HG02798 (cell line): ENCODE results near the gene IGHMBP2.

Experiments
- ATAC-seq: cut with Tn5 transposase; IDR thresholded peaks from one replicate; pipeline ENCODE4 v1.9.1; 2021; ENCODE audit warnings: mild to moderate bottlenecking; ENCODE audit not compliant: unreplicated experiment, poor library complexity

Gene IGHMBP2

DNA sequence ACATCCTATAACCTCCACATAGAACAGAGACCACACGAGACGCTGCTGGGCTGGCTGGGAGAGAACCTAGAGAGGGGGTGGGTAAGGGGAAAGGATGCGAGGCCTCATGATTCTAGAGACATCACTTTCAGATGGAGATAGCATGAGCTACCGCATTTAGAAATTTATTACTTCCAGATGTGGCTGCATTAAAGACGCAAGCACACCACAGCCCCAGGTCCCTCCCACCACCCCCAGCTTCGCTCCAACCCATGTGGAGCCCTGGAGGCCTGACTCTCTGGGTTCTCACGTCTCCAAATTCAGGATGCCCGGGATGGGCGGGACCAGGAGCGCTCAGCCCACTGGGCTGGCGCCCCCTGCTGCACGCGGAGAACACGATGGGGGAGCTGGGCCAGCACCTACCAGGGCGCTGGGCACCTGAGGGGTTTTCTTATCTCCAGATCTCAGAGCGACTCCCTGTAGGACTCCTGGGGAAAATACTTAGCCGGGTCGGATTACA lies 13.7 kb upstream of the IGHMBP2 start:
- no peak for ATAC-seq

DNA sequence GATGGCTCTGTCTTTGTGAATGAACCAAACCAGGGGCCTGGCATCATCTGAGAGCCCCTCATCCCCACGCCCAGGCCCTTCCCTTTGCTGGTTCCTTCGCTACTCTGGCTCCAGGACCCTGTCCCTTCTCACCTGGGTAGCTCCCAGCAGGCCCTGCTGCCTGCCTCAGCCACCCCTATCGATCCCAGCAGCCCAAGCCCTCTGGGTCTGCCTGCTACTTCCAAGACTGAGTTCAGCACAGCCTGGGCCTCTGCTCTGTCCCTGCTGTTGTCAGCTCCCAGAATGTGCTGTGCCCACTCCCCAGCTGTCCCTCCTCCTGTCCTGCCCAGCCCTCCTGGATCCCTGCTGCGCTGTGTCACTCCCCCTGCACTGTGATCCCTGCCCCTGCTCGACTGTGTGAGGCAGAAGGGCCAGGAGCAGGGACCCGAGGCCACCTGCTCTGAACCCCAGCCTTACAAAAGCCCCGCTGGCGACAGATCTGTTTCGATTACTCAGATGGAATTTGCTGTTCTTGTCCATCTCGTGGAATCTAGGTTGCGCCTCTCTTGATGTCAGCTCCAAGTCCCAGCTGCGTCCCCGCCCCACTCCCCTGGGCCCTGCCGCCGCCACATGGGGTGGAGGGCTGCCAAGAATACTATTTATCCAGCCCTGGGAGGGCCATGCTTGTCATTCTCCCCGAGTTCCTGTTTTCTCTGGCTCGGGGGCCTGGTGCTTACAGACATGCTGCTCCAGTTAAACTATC lies 13.0 kb upstream of the IGHMBP2 start:
- ATAC-seq, result no peak

DNA sequence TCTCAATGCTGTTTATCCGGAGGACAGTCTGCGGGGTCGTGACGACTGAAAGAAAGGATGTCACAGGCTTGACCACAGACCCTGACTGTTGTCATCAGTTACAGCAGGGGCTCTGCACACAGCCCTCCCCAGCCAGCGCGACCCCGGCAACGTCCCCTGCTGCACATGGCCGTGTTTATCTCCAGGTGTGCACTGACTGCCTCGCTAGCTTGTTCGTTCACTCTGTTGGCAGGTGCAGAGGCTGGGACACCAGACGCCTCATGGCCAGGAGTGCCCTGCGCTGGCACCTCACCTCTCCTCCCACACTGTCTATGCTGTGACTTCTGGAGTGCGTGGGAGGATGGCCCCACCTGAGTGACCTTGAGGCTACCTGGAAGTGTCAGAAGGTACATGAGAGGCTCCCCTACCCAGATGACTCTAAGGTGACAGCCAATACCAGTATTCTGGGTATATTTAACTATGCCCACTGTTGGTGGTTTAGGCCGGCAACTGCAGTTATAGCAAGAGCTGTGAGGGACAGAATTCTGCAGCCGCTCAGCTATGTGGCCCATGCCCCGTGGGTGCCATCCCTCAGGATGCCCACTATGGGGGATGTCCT lies 12.2 kb upstream of the IGHMBP2 start:
- no peak for ATAC-seq

DNA sequence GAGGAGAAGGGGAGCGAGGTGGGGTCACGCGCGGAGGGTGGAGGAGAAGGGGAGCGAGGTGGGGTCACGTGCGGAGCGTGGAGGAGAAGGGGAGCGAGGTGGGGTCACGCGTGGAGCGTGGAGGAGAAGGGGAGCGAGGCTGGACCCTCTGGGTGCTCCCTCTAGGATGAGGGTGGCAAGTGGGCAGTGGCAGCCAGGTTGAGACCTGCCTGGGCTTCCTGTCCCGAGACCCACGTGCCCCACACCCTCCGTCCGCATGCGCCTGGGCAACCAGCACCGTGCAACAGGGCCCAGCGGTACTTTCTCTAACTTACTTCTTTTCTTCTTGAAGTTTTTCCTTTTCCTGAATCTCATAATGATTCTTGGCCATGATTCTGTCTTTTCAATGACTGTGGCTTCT lies 11.1 kb upstream of the IGHMBP2 start:
- ATAC-seq, result no peak

DNA sequence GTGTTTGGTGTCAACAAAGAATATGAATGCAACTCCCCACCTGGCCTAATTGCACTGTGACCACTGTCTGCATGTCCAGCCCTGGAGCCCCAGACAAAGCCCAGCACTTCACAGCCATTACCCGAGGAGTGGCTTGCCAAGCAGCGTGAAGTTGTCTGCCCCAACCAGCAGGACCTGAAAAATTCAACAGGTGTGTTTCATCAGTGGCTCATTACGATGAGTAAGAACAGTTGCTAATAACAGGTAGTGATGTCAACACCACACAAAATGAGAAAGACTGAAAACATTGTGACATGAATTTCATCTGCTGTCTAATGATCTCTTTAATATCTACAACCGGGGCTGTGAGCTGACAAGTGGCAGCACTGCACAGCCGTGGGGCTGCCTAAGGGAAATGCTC lies 10.4 kb upstream of the IGHMBP2 start:
- ATAC-seq, result no peak

DNA sequence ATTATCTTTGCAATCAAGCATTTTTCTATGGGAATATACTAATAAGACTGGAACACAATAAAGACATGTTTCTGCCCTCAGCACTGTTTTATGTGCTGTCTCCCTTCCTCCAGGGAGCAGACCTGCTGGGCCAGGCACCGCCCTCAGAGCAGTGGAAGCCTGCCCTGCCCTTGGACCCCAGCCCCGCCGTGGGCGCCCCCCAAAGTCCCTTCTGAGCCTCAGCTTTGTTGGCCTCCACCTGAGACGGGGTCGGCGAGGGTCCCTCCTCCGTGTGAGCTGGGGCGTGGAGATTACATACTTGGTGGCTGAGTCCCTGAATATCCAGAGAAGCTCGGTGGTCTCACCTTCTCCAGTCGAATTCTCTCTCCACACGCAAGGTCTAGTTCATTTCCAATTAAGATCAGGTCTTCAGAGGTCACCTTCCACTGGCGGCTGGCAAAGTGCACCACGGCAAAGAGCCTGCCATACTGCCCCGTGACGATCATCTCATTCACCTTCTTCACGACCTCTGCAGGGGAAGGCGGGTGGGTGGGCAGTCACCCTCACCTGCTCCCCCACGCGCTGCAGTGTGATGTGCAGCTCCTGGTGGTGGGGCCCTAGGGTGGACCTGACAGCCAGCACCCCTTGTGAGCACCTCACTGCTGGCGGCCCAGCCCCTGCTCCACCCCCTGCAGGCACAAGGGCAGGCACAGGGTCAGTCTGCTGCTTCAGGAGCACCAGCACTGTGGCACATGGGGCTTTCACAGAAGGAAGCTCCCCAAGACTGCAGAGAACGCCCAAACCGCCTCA lies 7.3 kb upstream of the IGHMBP2 start:
- no peak for ATAC-seq

DNA sequence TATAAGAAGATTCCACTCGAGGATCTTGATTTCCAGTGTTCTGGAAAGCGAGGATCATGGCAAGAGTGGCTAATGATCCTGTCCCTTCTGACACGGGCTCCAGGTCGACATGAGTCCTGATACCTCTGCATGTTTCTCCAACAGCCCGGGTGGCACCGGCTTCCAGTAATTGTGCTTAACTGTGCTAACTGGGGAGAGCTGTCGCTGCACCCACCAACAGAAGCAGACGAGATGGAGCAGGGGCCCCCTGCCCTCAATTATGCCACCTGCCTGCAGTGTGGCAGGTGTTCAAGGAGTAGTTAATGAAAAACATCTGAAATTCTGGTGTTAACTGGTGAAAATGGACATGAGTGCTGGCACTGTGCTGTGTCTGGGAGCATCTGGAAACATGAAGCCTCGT lies 6.2 kb upstream of the IGHMBP2 start:
- no peak for ATAC-seq

DNA sequence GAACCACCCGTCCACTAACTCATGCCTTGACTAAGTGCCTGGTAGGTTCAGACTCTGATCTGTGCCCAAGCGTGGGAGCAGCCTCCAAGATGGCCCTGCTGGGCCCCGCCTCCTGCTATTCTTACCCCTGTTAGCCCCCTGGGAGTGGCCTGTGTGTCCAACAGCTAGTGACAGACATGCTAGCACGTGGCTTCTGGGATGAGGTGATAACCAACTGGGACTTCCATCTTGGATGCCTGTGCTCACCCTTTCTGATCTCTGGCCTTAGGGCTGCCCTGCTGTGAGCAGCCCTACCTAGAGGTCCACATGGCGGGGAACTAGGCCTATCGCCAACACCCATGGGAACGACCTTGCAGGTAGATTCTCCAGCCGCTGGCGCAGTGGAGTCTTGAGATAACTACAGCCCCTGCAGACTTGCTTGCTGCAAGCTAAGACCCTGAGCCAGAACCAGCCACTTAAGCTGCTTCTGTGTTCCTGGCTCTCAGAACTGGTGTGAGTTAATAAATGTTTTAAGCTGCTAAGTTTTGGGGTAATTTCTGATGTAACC lies 2.8 kb upstream of the IGHMBP2 start:
- ATAC-seq, result no peak

DNA sequence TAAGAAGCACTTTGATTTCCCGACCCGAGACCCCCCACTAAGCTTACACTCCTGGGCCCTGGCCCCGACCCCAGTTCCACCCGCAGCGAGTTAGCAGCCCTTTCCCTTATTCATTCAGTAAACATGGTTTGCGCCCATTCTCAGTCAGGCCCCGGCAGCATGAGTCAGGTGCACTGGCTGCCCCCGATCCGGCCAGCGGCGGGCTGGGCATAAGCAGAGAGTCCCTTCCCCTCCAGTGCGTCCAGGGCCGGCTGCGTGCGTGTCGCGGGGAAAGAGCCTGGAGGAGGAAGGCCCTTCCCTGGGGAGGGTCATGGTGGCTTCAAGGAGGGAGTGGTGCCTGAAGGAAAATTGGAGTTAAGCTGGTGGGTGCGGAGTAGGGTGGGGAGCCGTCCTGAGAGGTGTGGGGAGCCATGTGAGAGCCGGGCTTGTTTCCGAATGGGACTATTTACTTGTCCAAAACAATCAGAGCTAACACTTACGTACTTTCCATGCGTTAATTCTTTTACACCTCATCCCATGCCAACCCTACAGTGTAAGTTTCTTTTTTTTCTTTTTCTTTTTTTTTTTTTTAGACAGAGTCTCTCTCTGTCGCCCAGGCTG lies 657 bp downstream of the IGHMBP2 start:
- peak; percentile 22 for ATAC-seq

DNA sequence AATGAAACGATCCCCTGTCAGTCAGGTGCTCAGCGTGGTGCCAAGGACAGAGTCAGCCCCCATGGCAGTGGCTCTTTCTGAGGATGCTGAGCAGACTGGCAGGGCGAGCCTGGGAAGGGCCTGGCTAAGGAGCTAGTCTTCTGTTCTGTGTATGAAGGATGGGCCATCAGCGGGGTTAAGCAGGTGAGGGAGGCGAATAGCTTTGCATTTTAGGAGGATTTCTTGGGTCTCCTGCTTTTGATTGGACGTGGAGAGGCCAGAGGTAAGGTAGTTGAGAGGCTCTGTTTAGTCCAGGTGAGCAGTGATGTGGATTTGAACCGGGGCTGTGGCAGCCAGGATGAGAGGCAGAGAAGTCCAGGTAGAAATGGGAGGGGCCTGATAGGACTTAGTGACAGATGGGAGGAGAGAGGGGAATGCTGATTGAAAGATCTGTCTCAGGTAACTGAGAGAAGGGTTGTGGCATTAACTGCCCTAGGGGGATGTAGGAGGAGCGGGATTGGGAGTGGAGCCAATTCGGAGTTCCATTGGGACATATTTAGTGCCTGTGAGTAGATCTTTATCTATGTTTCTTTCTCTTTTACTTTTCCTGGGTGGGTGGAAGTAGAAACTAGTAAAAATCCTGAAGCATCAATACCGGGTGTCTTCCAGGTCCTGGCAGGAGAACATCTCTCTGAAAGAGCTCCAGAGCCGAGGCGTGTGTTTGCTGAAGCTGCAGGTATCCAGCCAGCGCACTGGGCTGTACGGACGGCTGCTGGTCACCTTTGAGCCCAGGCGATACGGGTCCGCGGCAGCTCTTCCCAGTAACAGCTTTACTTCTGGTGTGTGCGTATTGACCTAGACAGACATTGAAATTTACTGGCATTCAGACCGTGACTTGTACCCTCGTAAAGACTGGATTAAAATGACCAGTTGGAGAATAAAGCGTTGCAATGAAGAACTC lies 2.0 kb downstream of the IGHMBP2 start:
- no peak for ATAC-seq

DNA sequence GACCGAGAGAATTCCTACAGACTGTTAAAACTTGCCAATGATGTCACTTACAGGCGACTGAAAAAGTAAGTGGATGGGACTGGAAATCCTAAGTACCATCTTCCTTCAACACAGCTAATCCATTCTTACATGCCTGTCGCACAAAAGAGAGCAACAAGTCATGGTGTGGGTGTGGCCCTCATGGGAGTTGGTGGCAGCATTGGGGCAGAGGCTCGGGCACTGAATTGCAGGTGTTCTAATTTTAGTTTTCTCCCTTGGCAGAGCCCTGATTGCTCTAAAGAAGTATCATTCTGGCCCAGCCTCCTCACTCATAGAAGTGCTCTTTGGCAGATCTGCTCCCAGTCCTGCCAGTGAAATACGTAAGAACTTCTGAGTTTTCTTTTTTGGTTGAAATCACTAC lies 4.6 kb downstream of the IGHMBP2 start:
- ATAC-seq, result no peak

DNA sequence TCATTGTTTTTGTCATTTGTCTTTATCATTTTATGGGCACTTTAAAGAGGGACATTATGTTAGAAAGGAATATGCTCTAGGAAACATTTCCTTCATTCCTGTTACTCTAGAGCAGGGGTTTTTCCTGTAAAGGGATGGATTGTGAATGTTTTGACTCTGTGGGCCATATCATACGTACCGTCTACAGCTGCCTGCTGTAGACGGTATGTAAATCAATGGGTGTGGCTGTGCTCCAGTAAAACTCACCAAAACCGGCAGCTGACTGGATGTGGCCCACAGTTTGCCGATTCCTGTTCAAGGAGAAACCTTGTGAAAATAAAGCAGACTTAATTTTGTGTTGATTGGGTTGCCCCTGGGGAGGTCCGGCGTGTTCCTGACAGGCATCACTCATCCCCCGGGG lies 7.3 kb downstream of the IGHMBP2 start:
- ATAC-seq, result no peak

DNA sequence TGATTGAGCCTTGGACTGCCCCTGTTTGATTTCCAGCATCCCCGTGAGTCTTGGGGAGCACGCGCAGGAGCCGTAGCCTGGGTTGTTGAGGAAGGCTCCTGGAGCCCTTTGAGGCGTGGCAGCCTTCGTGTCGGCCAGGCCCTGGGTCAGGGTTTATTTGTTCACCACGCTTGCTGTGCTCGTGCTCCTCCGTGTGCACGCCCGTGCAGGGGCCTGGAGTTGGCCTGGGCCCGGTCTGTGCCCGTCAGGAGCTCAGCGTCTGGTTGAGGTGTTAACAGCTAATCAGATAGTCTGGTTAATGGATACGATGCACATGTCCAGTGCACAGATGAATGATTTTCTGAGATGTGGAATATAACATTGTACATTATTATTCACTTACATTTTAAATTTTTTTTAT lies 8.0 kb downstream of the IGHMBP2 start:
- no peak for ATAC-seq

DNA sequence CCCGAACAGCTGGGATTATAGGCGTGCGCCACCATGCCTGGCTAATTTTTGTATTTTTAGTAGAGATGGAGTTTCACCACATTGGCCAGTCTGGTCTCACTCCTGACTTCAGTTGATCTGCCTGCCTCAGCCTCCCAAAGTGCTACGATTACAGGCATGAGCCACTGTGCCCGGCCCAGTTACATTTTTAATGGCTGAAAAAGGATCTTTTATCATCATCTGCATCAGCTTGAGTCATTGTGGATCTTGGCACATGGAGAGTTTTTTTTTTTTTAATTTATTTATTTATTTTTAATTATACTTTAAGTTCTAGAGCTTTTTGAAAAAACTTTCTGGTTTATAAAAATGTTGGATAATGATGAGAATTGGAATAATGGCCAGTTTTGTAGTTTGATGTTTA lies 8.6 kb downstream of the IGHMBP2 start:
- no peak for ATAC-seq

DNA sequence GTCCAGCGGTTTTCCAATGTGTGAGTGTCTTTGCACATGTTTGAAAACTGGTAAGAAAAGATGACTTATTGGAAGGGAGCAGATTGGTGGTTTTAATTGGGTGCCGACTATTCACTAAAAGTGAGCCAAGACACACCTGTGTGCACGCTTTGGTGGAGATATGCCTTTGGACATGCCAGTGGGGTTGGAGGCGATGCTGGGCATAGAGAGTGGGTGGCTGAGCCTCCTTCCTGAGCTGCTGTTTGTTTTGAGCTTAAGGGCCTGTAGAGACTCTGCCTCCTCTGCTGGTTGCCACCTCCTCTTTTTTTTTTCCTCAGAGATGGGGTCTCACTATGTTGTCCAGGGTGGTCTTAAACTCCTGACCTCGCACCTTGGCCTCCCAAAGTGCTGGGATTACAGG lies 9.5 kb downstream of the IGHMBP2 start:
- no peak for ATAC-seq

DNA sequence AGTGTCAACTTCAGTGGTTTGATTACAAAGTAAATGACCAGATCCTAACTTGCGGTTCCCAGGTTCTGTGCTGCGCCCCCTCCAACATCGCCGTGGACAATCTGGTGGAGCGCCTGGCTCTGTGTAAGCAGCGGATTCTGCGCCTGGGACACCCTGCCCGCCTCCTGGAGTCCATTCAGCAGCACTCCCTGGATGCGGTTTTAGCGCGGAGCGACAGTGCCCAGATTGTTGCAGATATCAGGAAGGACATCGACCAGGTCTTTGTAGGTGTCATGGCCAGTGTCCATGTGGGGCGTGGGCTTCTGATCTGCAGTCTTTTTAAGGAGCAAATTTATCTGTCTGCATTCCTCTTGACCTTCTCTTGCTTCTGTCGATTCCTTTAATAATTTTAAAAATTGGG lies 11.1 kb downstream of the IGHMBP2 start:
- ATAC-seq, result no peak

DNA sequence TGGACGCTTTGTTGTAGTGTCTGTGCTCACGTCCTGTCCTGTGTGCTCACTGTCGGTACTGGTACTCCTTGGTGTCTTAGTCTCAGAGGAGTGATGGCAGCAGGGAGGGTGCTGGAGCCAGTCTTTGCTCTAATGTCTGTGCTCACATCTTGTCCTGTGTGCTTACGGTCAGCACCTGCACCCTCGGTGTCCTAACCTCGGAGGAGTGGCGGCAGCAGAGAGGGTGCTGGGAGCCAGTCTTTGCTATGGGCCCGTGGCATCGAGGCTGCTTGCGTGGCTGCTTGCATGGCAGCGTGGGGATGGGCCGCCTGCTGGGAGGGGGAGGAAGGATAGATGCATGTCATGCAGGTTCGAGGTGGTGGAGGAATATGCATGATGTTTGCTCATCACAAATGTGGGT lies 12.7 kb downstream of the IGHMBP2 start:
- ATAC-seq, result no peak

DNA sequence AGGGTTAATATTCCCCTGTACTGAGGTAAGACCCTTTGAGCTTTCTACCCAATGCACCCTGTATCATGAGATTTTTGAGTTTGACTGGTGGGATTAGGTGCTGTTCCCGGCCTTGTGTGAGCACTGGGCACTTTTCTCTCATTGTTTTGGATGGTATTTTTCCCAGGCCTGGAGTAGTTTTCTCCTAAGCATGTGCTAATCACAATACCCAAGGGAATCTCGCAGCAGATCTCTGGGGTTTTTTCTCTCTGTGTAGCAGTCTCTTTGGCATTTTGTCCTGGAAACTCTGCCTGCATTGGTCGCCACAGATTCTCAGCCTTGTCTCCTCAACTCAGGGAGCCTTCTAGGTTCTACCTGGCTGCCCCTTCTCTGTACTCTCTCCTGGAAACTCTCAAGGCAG lies 19.9 kb downstream of the IGHMBP2 start:
- ATAC-seq, result no peak

DNA sequence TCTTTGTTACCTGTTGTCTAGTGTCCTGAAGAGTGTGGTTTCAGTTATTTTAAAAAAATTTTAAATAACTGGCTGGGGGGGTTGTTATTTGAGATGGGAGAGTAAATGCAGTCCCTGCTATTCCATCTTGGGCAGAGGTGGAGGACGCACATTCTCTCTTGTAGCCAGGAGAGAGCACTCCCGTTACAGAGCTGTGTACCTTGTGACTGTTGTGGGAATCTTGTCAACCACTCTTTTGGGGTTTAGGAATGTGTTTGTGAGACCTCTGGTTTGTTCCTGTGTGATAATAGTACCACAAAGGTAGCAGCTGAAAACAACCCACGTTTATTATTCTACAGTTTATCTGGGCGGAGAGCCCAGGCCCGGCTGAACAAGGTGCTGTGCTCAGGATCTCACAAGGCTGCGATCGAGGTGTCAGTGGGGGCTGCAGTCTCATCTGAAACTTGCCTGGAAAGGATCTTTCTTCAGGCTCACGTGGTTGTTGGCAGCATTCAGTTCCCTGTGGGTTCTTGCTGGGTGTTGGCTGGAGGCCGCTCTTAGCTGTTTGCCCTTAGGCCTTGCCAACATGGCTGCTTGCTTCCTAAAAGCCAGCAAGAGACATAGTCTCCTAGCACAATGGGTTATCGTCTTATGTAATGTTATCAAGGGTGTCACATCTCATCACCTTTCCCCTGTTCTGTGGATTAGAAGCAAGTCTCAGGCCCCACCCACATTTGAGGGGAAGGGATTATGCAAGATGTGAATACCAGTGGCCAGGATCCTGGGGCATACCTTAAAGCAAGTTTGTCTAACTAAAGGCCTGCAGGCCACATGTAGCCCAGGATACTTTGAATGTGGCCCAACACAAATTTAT lies 20.6 kb downstream of the IGHMBP2 start:
- ATAC-seq, result no peak
